ENCODE measurements around the gene ARMC7.
A peak's percentile ranks its signal among the peaks of the same experiment; 100 is the strongest.

Gene ARMC7

GRCh38 chr17:75078284-75079022 lies 31.3 kb upstream of the ARMC7 start:
- DNase-seq = peak; percentile 50

- no peak for DNase-seq
These were observed 30.8 kb upstream of the ARMC7 start for GRCh38 chr17:75079023-75079373.

GRCh38 chr17:75081611-75082540 lies 27.9 kb upstream of the ARMC7 start:
- DNase-seq = no peak

- DNase-seq = no peak
These were observed 27.1 kb upstream of the ARMC7 start for GRCh38 chr17:75082683-75083082.

- DNase-seq = peak; percentile 38
These were observed 25.6 kb upstream of the ARMC7 start for GRCh38 chr17:75084039-75084660.

GRCh38 chr17:75086496-75087181 lies 23.1 kb upstream of the ARMC7 start:
- no peak for DNase-seq

GRCh38 chr17:75087182-75087557 lies 22.6 kb upstream of the ARMC7 start:
- no peak for DNase-seq

- DNase-seq = peak; percentile 91
These were observed 22.0 kb upstream of the ARMC7 start, which contains the start of gene SLC16A5 for GRCh38 chr17:75087558-75088453. TSS of gene SLC16A5 (plus strand) at chr17:75087954. CDS start at chr17:75093637, 5,683 bp downstream.

- DNase-seq = peak; percentile 64
These were observed 21.0 kb upstream of the ARMC7 start for GRCh38 chr17:75088465-75089417.

- DNase-seq = peak; percentile 31
These were observed 18.6 kb upstream of the ARMC7 start for GRCh38 chr17:75090871-75091854.

- DNase-seq = no peak
These were observed 17.9 kb upstream of the ARMC7 start for GRCh38 chr17:75091855-75092327.

GRCh38 chr17:75093548-75094158 lies 16.1 kb upstream of the ARMC7 start:
- no peak for DNase-seq

GRCh38 chr17:75094871-75095399 lies 14.8 kb upstream of the ARMC7 start:
- DNase-seq = no peak

- peak; percentile 92 for DNase-seq
These were observed 13.6 kb upstream of the ARMC7 start for GRCh38 chr17:75096082-75096625.

- peak; percentile 41 for DNase-seq
These were observed 11.9 kb upstream of the ARMC7 start for GRCh38 chr17:75097865-75098264.

- DNase-seq = no peak
These were observed 10.9 kb upstream of the ARMC7 start for GRCh38 chr17:75098861-75099260.

- no peak for DNase-seq
These were observed 9.7 kb upstream of the ARMC7 start for GRCh38 chr17:75099881-75100595.

All from DMS53 (cell line).